H1 (cell line): ENCODE measurements around the gene SGMS1. TPM values are rescaled to one million over a fixed set of nuclear protein-coding genes. Genes with fewer than 3 reads are reported as not detected.

Experiments used
- ASH2L ChIP-seq: fragments of 200-600, 300-600 bp; sonication (generic); IDR thresholded peaks from one replicate; pipeline ENCODE4 v1.7.1; 2017; ENCODE audit warnings: low read length
- EGR1 ChIP-seq: IDR thresholded peaks from 2 replicates; pipeline ENCODE4 v1.6.1; 2011; ENCODE audit warnings: low read depth, low read length, borderline replicate concordance
- EP300 ChIP-seq, 2 experiments: IDR thresholded peaks; 1 replicate in 1 of 2; 2 replicates in 1 of 2; pipeline ENCODE4 v1.6.1; 2011 to 2012; ENCODE audit warnings: low read depth in 2 of 2, low read length in 2 of 2, mild to moderate bottlenecking in 2 of 2, borderline replicate concordance in 1 of 2, inconsistent platforms in 1 of 2, moderate library complexity in 1 of 2
- EZH2 ChIP-seq: fragments of 200-600 bp; sonication (generic); IDR thresholded peaks from 2 replicates; pipeline ENCODE4 v1.7.1; 2012; ENCODE audit warnings: low read depth, mild to moderate bottlenecking, moderate library complexity, low read length, inconsistent platforms; ENCODE audit not compliant: severe bottlenecking
- HDAC2 ChIP-seq, 2 experiments: fragments of 300-600 bp in 1 of 2; sonication (generic) in 1 of 2; IDR thresholded peaks; 2 replicates each; pipeline ENCODE4 v1.6.1; 2011 to 2012; ENCODE audit warnings: low read depth in 2 of 2, low read length in 2 of 2, mild to moderate bottlenecking in 2 of 2, moderate library complexity in 2 of 2, borderline replicate concordance in 1 of 2, inconsistent platforms in 1 of 2
- NANOG ChIP-seq: IDR thresholded peaks from 2 replicates; pipeline ENCODE4 v1.6.1; 2011; ENCODE audit warnings: low read length, low read depth, mild to moderate bottlenecking, inconsistent platforms; ENCODE audit not compliant: insufficient read depth, poor library complexity, severe bottlenecking
- PHF8 ChIP-seq: fragments of 200-600 bp; sonication (generic); conservative IDR thresholded peaks from 2 replicates; pipeline ENCODE4 v1.7.1; 2012; ENCODE audit warnings: low read depth, mild to moderate bottlenecking, inconsistent platforms, low read length, moderate library complexity
- RAD21 ChIP-seq, 2 experiments: IDR thresholded peaks in 1 of 2; conservative IDR thresholded peaks in 1 of 2; 2 replicates each; pipeline ENCODE4 v1.6.1; 2011; ENCODE audit warnings: low read depth in 2 of 2, low read length in 2 of 2, improper control_type of control experiment in 1 of 2, inconsistent platforms in 1 of 2, mild to moderate bottlenecking in 1 of 2, moderate library complexity in 1 of 2
- RFX5 ChIP-seq: IDR thresholded peaks from 2 replicates; pipeline ENCODE4 v1.6.1; 2011; ENCODE audit warnings: low read depth, low read length, improper control_type of control experiment, borderline replicate concordance
- SIN3A ChIP-seq, 2 experiments: IDR thresholded peaks in 1 of 2; conservative IDR thresholded peaks in 1 of 2; 2 replicates each; pipeline ENCODE4 v1.6.1; 2011 to 2012; ENCODE audit warnings: low read length in 2 of 2, improper control_type of control experiment in 1 of 2, low read depth in 1 of 2, mild to moderate bottlenecking in 1 of 2
- SP1 ChIP-seq: IDR thresholded peaks from 2 replicates; pipeline ENCODE4 v1.6.1; 2011; ENCODE audit warnings: low read depth, low read length
- SP2 ChIP-seq: IDR thresholded peaks from 2 replicates; pipeline ENCODE4 v1.6.1; 2012; ENCODE audit warnings: mild to moderate bottlenecking, low read length, inconsistent platforms
- SRF ChIP-seq: IDR thresholded peaks from 2 replicates; pipeline ENCODE4 v1.6.1; 2011; ENCODE audit warnings: mild to moderate bottlenecking, low read depth, low read length, moderate library complexity
- SUZ12 ChIP-seq: fragments of 200-600 bp; sonication (generic); IDR thresholded peaks from 2 replicates; pipeline ENCODE4 v1.6.1; 2012; ENCODE audit warnings: mild to moderate bottlenecking, inconsistent platforms, low read length, moderate library complexity, mixed read lengths
- TBP ChIP-seq: IDR thresholded peaks from 2 replicates; pipeline ENCODE4 v1.6.1; 2011; ENCODE audit warnings: low read depth, low read length, improper control_type of control experiment
- polyA plus RNA-seq, 7 experiments: library from polyadenylated mRNA; depleted of rRNA in 3 of 7; stranded (reverse) in 5 of 7; unstranded in 2 of 7; fragments of >200 nt in 5 of 7; fragments of 200-250 nt in 2 of 7; gene quantifications; 1 replicate in 5 of 7; 2 replicates in 1 of 7; 4 replicates in 1 of 7; pipeline versions ENCODE4 v1.2.1 to v1.2.3, GENCODE V29; 2011 to 2013; ENCODE audit warnings: missing spikeins in 2 of 7, mixed read lengths in 2 of 7
- total RNA-seq: library from RNA; stranded (reverse); fragmentation: NEBNext Ultra II Directional; extraction: Animal tissue kit (Norgen Biotek cat#: 25700); gene quantifications from 2 replicates; pipeline ENCODE4 v1.2.1, GENCODE V29; 2021
- TF ChIP-seq, protein P1 (sequence below): IDR thresholded peaks from 2 replicates; pipeline ENCODE4 v1.6.1; 2012; ENCODE audit warnings: inconsistent platforms
- TF ChIP-seq, protein P2 (sequence below): IDR thresholded peaks from 2 replicates; pipeline ENCODE4 v1.6.1; 2012; ENCODE audit warnings: low read length, inconsistent platforms

SGMS1 gene
- total and polyA plus RNA-seq, 2 of the 8 experiments (the other 6 are each of a cell fraction or from before 2014, with no cell fraction given) = 6.0 to 15.6 TPM

GRCh38 chr10:50417886-50418830 is 205.6 kb downstream of the SGMS1 start (continued):
- TF ChIP-seq EP300 (IDR thresholded peaks at IDR 0.05; ENCODE audit: borderline replicate concordance in 1 of 2, low read depth in 2 of 2, low read length in 2 of 2) (no peak), NANOG (no peak), SRF (no peak), ASH2L (peak; percentile 78), EGR1 (no peak), RAD21 (IDR thresholded peaks at IDR 0.05 in 1 of 2, conservative IDR thresholded peaks at IDR 0.05 in 1 of 2; ENCODE audit: low read depth in 2 of 2, low read length in 2 of 2) (peak in 1 of 2 experiments; percentile 6; a peak in 2 of 4 replicates), PHF8 (no peak; the same call in 1 of the 2 replicates), RFX5 (no peak), SIN3A (conservative IDR thresholded peaks at IDR 0.05 in 1 of 2, IDR thresholded peaks at IDR 0.05 in 1 of 2; ENCODE audit: low read depth in 1 of 2, low read length in 2 of 2) (0 out of 4 replicates have a peak, but pooled peaks of 1 of the 2 experiments have one; percentile 11), HDAC2 (IDR thresholded peaks at IDR 0.05; ENCODE audit: borderline replicate concordance in 1 of 2, low read depth in 2 of 2, low read length in 2 of 2) (no peak), SP1 (no peak), TBP (peak; percentile 57), EZH2 (no peak), SUZ12 (0 out of 2 replicates have a peak, but pooled peaks have one; percentile 30), SP2 (no peak)
- TF ChIP-seq, protein P1, sequence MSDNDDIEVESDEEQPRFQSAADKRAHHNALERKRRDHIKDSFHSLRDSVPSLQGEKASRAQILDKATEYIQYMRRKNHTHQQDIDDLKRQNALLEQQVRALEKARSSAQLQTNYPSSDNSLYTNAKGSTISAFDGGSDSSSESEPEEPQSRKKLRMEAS = no peak
- TF ChIP-seq, protein P2, sequence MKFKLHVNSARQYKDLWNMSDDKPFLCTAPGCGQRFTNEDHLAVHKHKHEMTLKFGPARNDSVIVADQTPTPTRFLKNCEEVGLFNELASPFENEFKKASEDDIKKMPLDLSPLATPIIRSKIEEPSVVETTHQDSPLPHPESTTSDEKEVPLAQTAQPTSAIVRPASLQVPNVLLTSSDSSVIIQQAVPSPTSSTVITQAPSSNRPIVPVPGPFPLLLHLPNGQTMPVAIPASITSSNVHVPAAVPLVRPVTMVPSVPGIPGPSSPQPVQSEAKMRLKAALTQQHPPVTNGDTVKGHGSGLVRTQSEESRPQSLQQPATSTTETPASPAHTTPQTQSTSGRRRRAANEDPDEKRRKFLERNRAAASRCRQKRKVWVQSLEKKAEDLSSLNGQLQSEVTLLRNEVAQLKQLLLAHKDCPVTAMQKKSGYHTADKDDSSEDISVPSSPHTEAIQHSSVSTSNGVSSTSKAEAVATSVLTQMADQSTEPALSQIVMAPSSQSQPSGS = no peak
